NCI-H2171 (cell line): ENCODE data around the gene TMEM9.
"Not testable (repeated sequence)": the region's sequence is repeated elsewhere in the genome, so short reads cannot be mapped to it uniquely, and the experiment has no call there.

Experiments
- DNase-seq: peaks from one replicate; lab custom pipeline; 2025; lab: John Stamatoyannopoulos, UW

TMEM9 gene

GRCh38 chr1:201172999-201173610, 18.8 kb upstream of the TMEM9 start:
- DNase-seq, result no peak

DNA sequence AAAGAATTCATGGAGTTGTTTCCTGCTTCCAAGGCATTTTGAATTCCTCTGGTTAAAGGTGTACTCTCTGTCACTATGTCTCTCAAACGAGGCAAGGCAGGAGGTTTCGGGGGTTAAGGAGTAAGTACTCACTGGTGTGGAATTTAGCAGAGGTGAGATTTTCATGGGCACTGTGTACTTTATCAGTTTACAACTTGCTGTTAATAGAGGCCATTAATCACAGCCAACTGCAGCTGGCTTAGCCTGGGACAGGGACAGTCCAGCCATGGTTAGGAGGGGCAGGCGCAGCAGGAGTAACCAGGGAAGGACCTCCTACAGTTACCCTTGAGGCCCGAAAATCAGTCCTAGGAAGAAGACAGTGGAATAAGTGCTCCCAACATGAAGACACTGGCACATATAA, 18.1 kb upstream of the TMEM9 start:
- no peak for DNase-seq

GRCh38 chr1:201171063-201172036, 17.1 kb upstream of the TMEM9 start:
- DNase-seq, result peak; percentile 47

DNA sequence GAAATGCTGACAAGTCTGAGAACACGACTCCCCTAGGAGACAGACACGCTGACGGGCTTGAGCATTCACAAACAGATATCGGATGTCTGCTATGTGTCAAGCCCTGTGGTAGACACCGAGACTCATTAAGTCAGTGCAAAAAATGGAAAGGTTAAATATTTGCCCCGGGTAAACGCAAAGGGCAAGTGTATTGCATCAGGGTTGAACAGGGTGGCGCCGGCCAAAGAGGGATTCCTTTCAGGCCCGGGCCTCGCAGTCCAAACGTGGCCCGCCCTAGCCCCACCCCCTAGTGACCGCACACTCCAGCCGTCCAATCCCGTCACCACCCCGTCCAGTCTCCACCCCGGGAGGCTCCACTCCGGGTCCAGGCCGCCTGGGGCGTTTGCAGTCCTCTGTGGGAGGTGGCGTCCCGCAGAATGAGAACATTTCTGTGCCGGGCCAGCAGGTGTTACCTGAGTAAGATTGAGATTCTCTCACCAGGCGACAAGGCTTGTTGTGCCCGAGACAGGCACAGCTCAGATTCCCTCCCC, 16.3 kb upstream of the TMEM9 start:
- peak; percentile 89 for DNase-seq

DNA sequence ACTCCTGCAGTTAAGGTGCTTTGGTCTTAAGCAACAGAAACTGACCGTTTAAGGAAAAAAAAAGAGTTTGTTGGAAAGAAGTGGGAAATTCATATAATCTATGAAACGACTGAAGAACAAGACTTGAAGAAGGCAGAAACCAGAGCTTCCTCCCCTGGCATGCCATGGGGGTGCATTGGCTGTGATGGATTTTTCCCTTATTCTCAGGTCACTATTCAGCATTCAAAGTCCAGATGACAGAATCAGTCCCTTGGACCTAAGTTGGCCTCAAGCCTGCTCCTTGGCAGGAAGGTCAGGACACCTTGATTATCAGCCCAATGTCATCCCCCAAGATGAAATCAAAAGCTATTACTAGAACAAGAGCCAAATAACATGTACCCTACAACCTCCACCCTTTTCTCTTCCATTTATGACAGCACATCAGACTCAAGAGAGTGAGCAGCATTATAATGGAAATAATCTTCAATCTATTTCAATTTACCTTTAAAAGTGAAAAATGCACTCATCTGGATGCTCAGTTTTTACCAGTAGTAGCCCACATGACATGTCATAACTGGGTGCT, 15.8 kb upstream of the TMEM9 start:
- no peak for DNase-seq

- no peak for DNase-seq
Measured at GRCh38 chr1:201169203-201169602, 14.9 kb upstream of the TMEM9 start.

GRCh38 chr1:201167041-201167991, 13.0 kb upstream of the TMEM9 start:
- no peak for DNase-seq

DNA sequence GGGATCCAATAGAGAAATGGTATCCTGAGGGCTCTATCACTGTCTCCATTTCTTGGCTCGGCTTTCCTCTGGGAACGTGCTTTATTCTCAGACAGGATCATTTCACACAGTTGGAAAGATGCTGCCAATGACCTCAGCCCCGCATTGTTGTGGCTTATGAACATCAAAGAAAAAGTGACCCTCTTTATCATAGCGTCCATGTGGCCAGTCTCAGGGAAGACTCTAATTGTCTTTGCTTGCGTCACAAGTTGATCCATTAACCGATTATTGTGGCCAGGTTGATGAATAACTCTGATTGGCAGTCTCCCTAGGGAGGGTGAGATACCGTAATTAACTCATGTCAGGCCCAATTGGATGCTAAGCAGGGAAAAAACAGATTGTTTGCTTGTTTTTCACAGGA, 10.4 kb upstream of the TMEM9 start:
- DNase-seq, result no peak

DNA sequence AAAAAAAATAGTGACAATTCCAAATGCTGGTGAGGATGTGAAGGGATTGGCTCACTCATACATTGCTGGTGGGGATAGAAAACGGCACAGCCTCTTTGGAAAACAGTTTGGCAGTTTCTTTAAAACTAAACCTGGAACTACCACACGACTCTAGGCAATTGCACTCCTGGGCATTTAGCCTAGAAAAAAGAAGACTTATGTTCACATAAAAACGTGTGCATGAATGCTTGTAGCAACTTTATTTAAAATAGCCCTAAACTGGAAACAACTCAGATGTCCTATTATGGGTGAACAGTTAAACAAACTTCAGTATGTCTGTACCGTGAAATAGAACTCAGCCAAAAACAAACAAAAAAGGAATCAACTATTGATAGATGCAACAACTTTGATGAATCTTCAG, 9.4 kb upstream of the TMEM9 start:
- DNase-seq, result no peak

GRCh38 chr1:201163036-201163435, 8.8 kb upstream of the TMEM9 start:
- not testable (repeated sequence) for DNase-seq

DNA sequence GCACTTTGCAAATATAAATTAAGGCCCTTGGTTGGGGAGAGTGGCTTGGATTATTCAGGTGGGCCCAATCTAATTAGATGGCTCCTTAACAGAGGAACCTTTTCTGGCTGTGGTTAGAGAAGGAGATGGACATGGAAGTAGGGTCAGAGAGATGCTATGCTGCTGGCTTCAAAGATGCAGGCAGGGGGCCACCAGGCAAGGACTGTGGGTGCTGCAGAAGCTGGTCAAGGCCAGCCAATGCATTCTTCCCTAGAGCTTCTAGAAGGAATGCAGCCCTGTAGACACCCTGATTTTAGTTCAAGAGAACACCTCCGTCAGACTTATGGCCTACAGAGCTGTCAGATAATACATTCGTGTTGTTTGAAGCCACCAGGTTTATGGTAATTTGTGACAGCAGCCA, 3.7 kb upstream of the TMEM9 start:
- DNase-seq, result no peak

GRCh38 chr1:201156819-201157218, 2.5 kb upstream of the TMEM9 start:
- DNase-seq, result no peak

DNA sequence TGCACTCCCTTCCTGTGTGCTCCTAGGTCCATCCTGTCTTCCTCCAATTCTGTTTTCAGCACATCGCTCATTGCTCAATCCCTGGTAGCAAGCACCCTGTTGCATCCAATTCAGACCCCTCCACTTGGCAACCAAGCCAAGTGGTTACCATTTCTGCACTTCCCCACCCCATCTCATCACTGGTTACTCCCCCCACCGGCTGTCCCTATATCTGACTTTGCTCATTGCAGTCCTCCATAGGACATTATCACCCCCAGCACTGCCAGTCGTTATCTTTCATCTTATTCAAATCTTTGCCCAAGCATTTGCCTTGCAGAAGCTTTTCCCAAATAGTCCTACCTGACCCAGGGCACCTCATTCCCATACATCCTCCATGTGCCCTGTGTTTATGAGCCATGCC, 2.1 kb upstream of the TMEM9 start:
- DNase-seq, result no peak

DNA sequence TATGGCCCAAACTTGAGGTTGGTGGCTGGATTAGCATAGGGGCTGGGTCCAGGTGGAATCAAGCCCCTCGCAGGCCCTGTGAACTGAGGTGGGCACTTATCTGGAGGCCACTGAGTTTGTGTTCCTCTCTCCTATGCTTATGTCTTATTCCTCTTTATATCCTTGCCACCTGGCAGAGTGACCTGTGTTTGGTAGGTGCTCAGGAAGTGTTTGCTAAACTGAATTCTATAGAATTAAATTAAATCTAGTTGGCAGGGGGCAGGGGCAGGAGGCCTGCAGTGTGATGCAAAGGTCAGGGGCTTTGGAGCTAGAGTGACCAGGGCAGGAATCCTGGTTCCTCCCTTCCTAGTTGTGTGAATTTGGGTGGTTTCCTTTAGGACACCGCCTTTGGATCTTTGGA, 1.1 kb upstream of the TMEM9 start:
- DNase-seq, result no peak

- no peak for DNase-seq
Measured at GRCh38 chr1:201153474-201154388, 543 bp downstream of the TMEM9 start.

GRCh38 chr1:201149400-201149799, 4.9 kb downstream of the TMEM9 start:
- no peak for DNase-seq

- no peak for DNase-seq
Measured at GRCh38 chr1:201147396-201148015, 6.8 kb downstream of the TMEM9 start.

- DNase-seq, result no peak
Measured at GRCh38 chr1:201146626-201147390, 7.5 kb downstream of the TMEM9 start.

GRCh38 chr1:201145816-201146215, 8.5 kb downstream of the TMEM9 start:
- no peak for DNase-seq
